Suprapubic skin (tissue), 3 donors: Measurements from ENCODE around the gene FUT9.

Experiments used
- POLR2AphosphoS5 ChIP-seq, 3 donors: sonication (generic); formaldehyde crosslinking; IDR thresholded peaks; one replicate each; pipeline ENCODE4 v1.6.1; 2017; ENCODE audit warnings: antibody characterized with exemption in 3 of 3
- TF ChIP-seq, protein P1 (sequence below), 2 donors: fragments of 200-600 bp in 1 of 2; fragments of 450-650 bp in 1 of 2; sonication (generic) in 1 of 2; IDR thresholded peaks; one replicate each; pipeline ENCODE4 v1.5.1; 2016 to 2019; ENCODE audit warnings: antibody characterized with exemption in 2 of 2, mild to moderate bottlenecking in 1 of 2, moderate library complexity in 1 of 2

DNA sequence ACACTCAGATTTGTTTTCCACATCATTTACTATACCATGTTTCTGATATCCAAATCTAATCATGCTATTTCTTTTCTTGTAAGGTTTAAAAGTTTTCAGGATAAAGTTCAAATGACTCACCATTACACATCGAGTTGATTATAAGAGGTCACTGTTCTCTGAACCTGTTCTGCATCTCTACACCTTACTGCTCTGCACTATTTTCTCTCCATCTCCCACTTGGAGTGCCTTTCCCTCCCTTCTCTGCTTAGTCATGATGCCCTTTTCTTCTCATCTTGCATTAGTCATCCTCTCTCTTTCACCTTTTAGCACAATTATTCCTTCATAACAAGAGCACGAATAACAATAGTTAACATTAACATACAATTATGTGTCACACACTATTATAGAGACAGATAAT lies 37.5 kb upstream of the FUT9 start:
- TF ChIP-seq, protein P1, sequence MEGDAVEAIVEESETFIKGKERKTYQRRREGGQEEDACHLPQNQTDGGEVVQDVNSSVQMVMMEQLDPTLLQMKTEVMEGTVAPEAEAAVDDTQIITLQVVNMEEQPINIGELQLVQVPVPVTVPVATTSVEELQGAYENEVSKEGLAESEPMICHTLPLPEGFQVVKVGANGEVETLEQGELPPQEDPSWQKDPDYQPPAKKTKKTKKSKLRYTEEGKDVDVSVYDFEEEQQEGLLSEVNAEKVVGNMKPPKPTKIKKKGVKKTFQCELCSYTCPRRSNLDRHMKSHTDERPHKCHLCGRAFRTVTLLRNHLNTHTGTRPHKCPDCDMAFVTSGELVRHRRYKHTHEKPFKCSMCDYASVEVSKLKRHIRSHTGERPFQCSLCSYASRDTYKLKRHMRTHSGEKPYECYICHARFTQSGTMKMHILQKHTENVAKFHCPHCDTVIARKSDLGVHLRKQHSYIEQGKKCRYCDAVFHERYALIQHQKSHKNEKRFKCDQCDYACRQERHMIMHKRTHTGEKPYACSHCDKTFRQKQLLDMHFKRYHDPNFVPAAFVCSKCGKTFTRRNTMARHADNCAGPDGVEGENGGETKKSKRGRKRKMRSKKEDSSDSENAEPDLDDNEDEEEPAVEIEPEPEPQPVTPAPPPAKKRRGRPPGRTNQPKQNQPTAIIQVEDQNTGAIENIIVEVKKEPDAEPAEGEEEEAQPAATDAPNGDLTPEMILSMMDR (IDR thresholded peaks at IDR 0.05), result no peak
- no peak for TF ChIP-seq POLR2AphosphoS5 (IDR thresholded peaks at IDR 0.05)
